Activated CD8-positive, alpha-beta T cell treated with anti-CD3 and anti-CD28 coated beads, Interleukin-2, amount 10 ng/mL, durations not matched to agents 7 days and 5 days (primary cell): ENCODE data around the gene E2F8. TPM values are rescaled to one million over a fixed set of nuclear protein-coding genes. Genes with fewer than 3 reads are reported as not detected.

ENCODE experiments used
- ATAC-seq: fragments of 150-1000 bp; cut with Tn5 transposase; one replicate; pipeline ENCODE4 v1.10.0; 2021; ENCODE audit warnings: moderate library complexity
- CTCF ChIA-PET: fragments of 350-600 bp; sonication (Branson Sonifier 250); formaldehyde crosslinking; loops from one replicate; lab custom pipeline; 2021; ENCODE audit warnings: antibody characterized with exemption; lab: Charles Lee
- POLR2A ChIA-PET: fragments of 350-600 bp; sonication (Branson Sonifier 250); formaldehyde crosslinking; loops from one replicate; lab custom pipeline; 2021; ENCODE audit warnings: antibody characterized with exemption; lab: Charles Lee
- DNase-seq: peaks from one replicate; pipeline ENCODE4 v3.0.0-alpha.2; 2020
- H3K27ac Mint-ChIP-seq: one replicate; pipeline ENCODE4 v1.8.0; 2021; ENCODE audit warnings: mild to moderate bottlenecking, mixed read lengths
- H3K27me3 Mint-ChIP-seq: one replicate; pipeline ENCODE4 v1.8.0; 2021; ENCODE audit warnings: low read depth, mixed read lengths
- H3K36me3 Mint-ChIP-seq: one replicate; pipeline ENCODE4 v1.8.0; 2021; ENCODE audit warnings: low read depth, mixed read lengths
- H3K4me1 Mint-ChIP-seq: one replicate; pipeline ENCODE4 v1.8.0; 2021; ENCODE audit warnings: low read depth, mixed read lengths
- H3K4me3 Mint-ChIP-seq: one replicate; pipeline ENCODE4 v1.8.0; 2021; ENCODE audit warnings: mild to moderate bottlenecking, mixed read lengths
- H3K9me3 Mint-ChIP-seq: one replicate; pipeline ENCODE4 v1.8.0; 2022; ENCODE audit warnings: mixed read lengths; ENCODE audit not compliant: insufficient read depth
- total RNA-seq, 2 experiments: library from RNA; stranded (reverse); gene quantifications; one replicate each; pipeline ENCODE4 v1.2.3, GENCODE V29; 2021

Gene E2F8
- total RNA-seq, 2 experiments from 2014 or later: 44.4 to 46.5 TPM

DNA sequence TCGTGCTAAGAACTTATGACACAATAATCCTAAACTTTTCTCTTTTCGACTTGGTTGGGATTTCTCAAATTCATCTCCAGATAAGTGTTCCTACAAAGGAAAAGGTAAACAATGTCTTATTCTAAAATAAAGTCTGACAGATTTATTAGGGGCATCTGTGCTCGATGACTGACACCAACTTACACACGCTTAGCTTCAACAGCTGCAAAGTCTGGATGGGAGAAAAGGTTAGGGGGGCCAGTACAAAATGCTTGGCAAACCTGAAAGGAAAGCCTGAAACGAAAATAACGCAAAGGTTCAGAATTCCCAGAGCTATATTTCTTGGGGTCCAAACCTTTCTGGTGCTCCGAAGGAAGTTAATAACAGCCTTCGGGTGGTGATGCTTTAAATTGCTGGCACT, 3.4 kb downstream of the E2F8 start:
- no peak overlapping the region for H3K4me3 Mint-ChIP-seq
- peaks cover 20% of the 10 kb centered on the region for H3K4me1 Mint-ChIP-seq
- ChIA-PET CTCF (no interaction called here), POLR2A (no interaction called here)
- H3K27ac Mint-ChIP-seq: no peak overlapping the region
- H3K9me3 Mint-ChIP-seq: no peaks in the 10 kb centered on the region
- DNase-seq: no peak
- no peak for ATAC-seq
- peaks cover 68% of the 10 kb centered on the region for H3K36me3 Mint-ChIP-seq
- no peaks in the 10 kb centered on the region for H3K27me3 Mint-ChIP-seq

DNA sequence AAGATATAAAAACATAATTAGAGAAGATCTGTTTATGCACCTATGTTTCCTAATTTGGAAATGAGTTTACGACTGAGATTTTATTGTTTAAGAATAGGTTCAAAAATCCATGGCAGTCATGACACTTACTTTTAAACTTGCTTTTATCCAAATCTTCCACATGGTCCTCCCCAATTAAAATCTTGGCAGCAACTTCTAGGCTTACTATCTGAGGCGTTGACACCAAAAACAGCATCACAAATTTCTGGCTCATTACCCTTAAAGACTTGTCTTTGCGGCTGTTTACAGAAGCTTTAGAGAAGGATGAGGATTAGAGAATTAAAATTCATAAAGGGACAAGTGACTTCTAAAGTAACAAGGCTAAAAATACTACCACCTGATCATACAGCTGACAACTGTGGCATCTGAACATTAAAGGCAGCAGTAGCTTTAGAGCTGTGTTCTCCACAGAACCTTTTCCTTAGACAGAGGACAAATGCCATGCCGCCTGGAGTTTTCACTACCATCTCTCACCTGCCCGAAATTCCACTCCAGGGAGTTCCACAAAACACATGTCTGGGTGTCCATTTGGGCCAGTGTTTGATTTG, 6.4 kb downstream of the E2F8 start:
- ChIA-PET POLR2A (no interaction called here), CTCF (interaction anchor here (1.0 to 1.6 kb wide), 2 partner anchors 164 to 1163 kb away, joined by 4 read pairs; no protein-coding TSS in a partner anchor)
- no peaks in the 10 kb centered on the region for H3K27me3 Mint-ChIP-seq
- H3K4me1 Mint-ChIP-seq: peaks cover 11% of the 10 kb centered on the region
- no peak overlapping the region for H3K27ac Mint-ChIP-seq
- H3K9me3 Mint-ChIP-seq: no peaks in the 10 kb centered on the region
- H3K36me3 Mint-ChIP-seq: peaks cover 82% of the 10 kb centered on the region
- ATAC-seq (no peak), DNase-seq (no peak)
- H3K4me3 Mint-ChIP-seq: no peak overlapping the region

GRCh38 chr11:19232910-19233503, 7.7 kb downstream of the E2F8 start:
- no peak for ATAC-seq
- Mint-ChIP-seq H3K4me3 (no peak overlapping the region), H3K36me3 (peaks cover 85% of the 10 kb centered on the region), H3K27ac (no peak overlapping the region), H3K9me3 (no peaks in the 10 kb centered on the region), H3K4me1 (no peaks in the 10 kb centered on the region), H3K27me3 (no peaks in the 10 kb centered on the region)
- POLR2A ChIA-PET: no interaction called here
- CTCF ChIA-PET: interaction anchor here (1.0 to 1.6 kb wide), 2 partner anchors 162 to 1164 kb away, joined by 4 read pairs; no protein-coding TSS in a partner anchor
- DNase-seq: no peak

DNA sequence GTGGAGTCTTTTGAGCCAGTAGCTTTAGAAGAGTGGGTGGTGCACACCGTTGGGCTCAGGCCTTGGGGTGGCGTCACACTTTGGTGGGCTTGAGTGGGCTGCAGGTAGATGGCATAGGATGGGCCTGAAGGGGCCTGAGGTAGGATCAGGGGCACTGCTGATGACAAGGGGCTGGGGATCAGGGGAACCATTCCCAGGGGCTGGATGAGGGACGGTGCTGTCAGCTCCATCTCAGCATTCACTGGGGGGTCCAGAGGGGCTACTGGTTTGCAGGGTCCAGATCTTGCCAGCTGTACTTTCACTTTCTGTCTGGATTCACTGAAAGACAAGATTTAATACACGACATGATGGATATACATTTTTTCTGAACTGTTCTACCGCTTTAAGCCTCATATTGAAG, 11.1 kb downstream of the E2F8 start:
- Mint-ChIP-seq H3K27ac (no peak overlapping the region), H3K9me3 (no peaks in the 10 kb centered on the region), H3K4me3 (no peak overlapping the region), H3K27me3 (no peaks in the 10 kb centered on the region), H3K4me1 (no peaks in the 10 kb centered on the region), H3K36me3 (peaks cover 80% of the 10 kb centered on the region)
- CTCF ChIA-PET: interaction anchor here (0.9 kb wide), 1 partner anchor 152 kb away, joined by 5 read pairs; no protein-coding TSS in a partner anchor
- POLR2A ChIA-PET: no interaction called here
- ATAC-seq: no peak
- no peak for DNase-seq

GRCh38 chr11:19228968-19229367, 11.8 kb downstream of the E2F8 start:
- Mint-ChIP-seq H3K27ac (no peak overlapping the region), H3K36me3 (peaks cover 77% of the 10 kb centered on the region), H3K4me1 (no peaks in the 10 kb centered on the region), H3K27me3 (no peaks in the 10 kb centered on the region), H3K9me3 (no peaks in the 10 kb centered on the region), H3K4me3 (no peak overlapping the region)
- POLR2A ChIA-PET: no interaction called here
- CTCF ChIA-PET: no interaction called here
- no peak for ATAC-seq
- DNase-seq: no peak

GRCh38 chr11:19226378-19227195, 14.2 kb downstream of the E2F8 start:
- Mint-ChIP-seq H3K36me3 (peaks cover 82% of the 10 kb centered on the region), H3K9me3 (no peaks in the 10 kb centered on the region), H3K27ac (no peak overlapping the region), H3K27me3 (no peaks in the 10 kb centered on the region), H3K4me1 (peaks cover 3% of the 10 kb centered on the region), H3K4me3 (no peak overlapping the region)
- ChIA-PET CTCF (interaction anchor here (0.9 kb wide), 1 partner anchor 150 kb away, joined by 3 read pairs; no protein-coding TSS in a partner anchor), POLR2A (no interaction called here)
- DNase-seq: no peak
- no peak for ATAC-seq

DNA sequence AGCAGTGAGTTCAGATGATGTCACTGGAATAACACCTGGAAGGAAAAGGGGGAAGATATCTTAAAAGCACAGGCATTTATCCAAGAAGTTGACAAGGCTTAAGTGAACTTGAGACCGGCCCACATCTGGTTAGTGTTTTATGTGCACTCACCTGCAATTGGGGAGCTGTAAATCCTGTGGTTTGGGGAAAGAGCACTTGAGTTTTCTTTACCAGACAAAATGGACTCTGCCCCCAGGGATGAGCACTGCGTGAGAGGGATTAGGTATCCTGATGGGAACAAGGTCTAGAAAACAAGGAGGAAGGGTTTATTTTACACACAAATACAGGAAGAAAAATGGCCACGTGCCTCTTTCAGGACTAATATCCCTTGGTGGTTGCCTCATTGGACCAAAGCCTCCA, 15.2 kb downstream of the E2F8 start:
- no peak for DNase-seq
- no peak overlapping the region for H3K4me3 Mint-ChIP-seq
- H3K27ac Mint-ChIP-seq: no peak overlapping the region
- H3K27me3 Mint-ChIP-seq: no peaks in the 10 kb centered on the region
- ChIA-PET CTCF (no interaction called here), POLR2A (no interaction called here)
- H3K4me1 Mint-ChIP-seq: peaks cover 3% of the 10 kb centered on the region
- H3K36me3 Mint-ChIP-seq: peaks cover 73% of the 10 kb centered on the region
- ATAC-seq: no peak
- no peaks in the 10 kb centered on the region for H3K9me3 Mint-ChIP-seq

- Mint-ChIP-seq H3K36me3 (peaks cover 70% of the 10 kb centered on the region), H3K4me3 (no peak overlapping the region), H3K27ac (no peak overlapping the region), H3K27me3 (no peaks in the 10 kb centered on the region), H3K9me3 (no peaks in the 10 kb centered on the region), H3K4me1 (peaks cover 3% of the 10 kb centered on the region)
- no peak for ATAC-seq
- DNase-seq: no peak
- ChIA-PET POLR2A (no interaction called here), CTCF (no interaction called here)
Measured at GRCh38 chr11:19225123-19225522, 15.6 kb downstream of the E2F8 start.

- Mint-ChIP-seq H3K36me3 (peaks cover 37% of the 10 kb centered on the region), H3K4me1 (peaks cover 3% of the 10 kb centered on the region), H3K27ac (no peak overlapping the region), H3K27me3 (no peaks in the 10 kb centered on the region), H3K9me3 (no peaks in the 10 kb centered on the region), H3K4me3 (no peak overlapping the region)
- ChIA-PET POLR2A (no interaction called here), CTCF (no interaction called here)
- DNase-seq (no peak), ATAC-seq (no peak)
Measured at GRCh38 chr11:19220903-19221724, 19.6 kb downstream of the E2F8 start.

GRCh38 chr11:19218786-19219460, 21.8 kb downstream of the E2F8 start:
- H3K36me3 Mint-ChIP-seq: peaks cover 19% of the 10 kb centered on the region
- H3K27me3 Mint-ChIP-seq: peaks cover 9% of the 10 kb centered on the region
- H3K4me1 Mint-ChIP-seq: peaks cover 3% of the 10 kb centered on the region
- ATAC-seq (no peak), DNase-seq (no peak)
- H3K4me3 Mint-ChIP-seq: no peak overlapping the region
- no peak overlapping the region for H3K27ac Mint-ChIP-seq
- CTCF ChIA-PET: no interaction called here
- POLR2A ChIA-PET: no interaction called here
- no peaks in the 10 kb centered on the region for H3K9me3 Mint-ChIP-seq

- Mint-ChIP-seq H3K27me3 (peaks cover 15% of the 10 kb centered on the region), H3K36me3 (peaks cover 13% of the 10 kb centered on the region), H3K9me3 (no peaks in the 10 kb centered on the region), H3K4me1 (peaks cover 3% of the 10 kb centered on the region), H3K4me3 (no peak overlapping the region), H3K27ac (no peak overlapping the region)
- ATAC-seq (no peak), DNase-seq (no peak)
- ChIA-PET CTCF (no interaction called here), POLR2A (no interaction called here)
Measured at GRCh38 chr11:19218216-19218615, 22.5 kb downstream of the E2F8 start.
